NCI-H345 treated with DMSO at 0.1 percent for 48 hours (cell line): ENCODE results near the gene CD47.
A peak's percentile ranks its signal among the peaks of the same experiment; 100 is the strongest.

Experiments used
- DNase-seq: peaks from one replicate; lab custom pipeline; 2025; ENCODE audit not compliant: unreplicated experiment; lab: John Stamatoyannopoulos, UW

CD47 gene

DNA sequence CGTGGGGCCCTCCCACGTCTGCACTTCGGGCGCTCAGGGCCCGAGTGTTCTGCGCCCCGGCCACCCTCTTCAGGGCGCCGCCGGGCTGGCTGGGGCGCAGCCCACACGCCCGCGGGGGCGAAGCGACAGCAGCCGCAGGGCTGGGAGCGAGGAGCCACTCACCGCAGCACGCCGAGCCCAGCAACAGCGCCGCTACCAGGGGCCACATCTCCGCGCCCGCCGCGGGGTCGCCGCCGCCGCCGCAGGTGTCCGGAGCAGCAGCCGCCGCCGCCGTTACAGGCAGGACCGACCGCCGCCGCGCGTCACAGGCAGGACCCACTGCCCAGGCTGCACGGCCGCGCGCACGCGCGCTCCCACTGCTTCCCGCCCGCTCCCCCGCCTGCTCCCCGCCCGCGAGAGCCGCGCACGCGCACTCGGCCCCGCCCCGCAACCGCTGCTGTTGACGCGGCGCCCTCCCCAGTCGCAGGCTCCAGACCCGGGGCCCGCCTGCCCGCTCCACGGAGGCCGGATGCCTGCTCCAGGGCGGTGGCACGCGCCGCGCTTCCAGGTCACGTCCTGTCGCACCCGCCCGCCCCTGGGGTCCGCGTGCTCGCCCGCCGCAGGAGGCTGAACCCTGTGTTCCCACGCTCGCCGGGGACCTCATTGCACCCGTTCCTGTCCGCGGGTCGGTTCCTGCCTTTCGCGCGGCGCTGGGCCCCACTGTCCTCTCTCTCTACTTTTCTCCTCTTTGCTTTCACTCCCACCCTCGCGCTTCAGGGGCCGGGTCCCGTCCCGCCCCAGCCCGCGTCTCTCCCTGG, at the start of gene CD47:
TSS of gene CD47 (minus strand) at position 331 of the 797 bp plus-strand sequence. CDS start at position 208, 123 bp downstream.
- peak; percentile 41 for DNase-seq

DNA sequence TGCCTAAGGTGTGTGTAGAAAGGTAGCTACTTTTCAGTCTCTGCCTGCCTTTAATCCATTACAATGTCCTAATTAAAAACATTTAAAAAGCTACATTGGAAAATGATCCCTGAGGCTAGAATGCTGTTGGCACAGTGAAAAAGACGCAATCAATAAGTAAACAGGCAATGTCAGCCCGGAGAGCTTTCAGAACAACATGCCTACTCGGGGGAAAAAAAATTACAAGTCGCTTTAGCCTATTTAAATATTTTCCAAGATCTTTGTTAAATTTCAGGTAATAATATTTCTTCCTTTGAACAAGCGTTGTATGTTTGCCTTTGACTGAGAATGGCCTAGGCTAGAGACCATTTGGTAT, 46.6 kb upstream of the CD47 start:
- no peak for DNase-seq

DNA sequence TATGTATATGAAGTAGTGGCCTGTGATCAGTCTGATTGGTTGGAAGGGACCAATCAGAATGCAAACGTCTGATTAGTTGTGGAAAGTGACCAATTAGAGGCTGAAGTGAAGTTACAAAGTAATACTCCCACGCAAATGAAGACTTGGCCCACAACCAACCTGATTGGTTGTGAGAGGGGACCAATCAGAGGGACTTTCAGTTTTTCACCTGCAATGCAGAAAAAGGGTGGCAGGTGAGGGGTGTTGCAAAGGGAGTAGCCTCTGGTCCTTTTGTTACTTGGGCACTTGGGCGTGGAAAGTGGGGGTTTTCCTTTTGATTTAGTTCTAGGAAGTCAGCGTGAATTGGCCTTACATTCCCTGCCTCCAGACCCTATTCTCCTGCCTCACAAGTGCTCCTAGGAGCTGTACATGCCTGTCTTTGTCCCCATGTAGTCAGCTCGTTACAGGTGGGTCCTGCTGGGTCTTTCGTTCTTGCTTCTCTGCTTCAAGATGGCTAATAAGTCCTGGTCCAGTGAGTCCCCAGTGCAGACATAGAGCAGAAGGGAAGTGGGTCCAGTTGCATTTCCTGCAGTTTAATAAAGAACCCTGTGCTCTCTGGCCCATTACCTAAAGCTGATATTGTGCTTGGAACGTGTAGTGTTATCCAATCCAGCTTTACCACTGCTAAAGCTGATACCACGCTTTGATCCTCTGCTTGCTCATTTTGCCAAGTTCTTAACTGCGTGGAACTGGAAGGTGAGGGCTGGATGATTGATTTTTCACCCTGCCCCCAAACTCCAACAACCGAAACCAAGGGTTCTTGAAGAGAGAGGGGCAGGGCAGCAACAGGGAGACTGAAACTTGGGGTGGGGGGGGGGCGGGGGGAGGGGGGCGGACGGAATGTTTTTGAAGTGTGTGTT, 46.0 kb upstream of the CD47 start:
- no peak for DNase-seq

DNA sequence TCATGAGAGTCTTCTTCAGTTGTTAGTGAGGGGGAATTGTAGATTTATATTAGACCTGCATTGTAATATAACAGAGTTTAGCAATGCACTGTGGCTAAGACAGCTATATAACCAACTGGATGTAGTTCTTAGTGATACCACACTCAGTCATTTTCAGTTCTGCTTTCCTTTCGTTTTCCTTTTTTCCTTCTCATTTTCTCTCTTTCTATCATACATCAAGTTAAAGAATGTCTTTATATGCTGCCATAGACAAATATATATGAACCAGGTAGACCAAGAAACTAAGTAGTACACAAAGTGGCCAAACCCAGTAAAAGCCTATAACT, 43.7 kb upstream of the CD47 start:
- DNase-seq = no peak

DNA sequence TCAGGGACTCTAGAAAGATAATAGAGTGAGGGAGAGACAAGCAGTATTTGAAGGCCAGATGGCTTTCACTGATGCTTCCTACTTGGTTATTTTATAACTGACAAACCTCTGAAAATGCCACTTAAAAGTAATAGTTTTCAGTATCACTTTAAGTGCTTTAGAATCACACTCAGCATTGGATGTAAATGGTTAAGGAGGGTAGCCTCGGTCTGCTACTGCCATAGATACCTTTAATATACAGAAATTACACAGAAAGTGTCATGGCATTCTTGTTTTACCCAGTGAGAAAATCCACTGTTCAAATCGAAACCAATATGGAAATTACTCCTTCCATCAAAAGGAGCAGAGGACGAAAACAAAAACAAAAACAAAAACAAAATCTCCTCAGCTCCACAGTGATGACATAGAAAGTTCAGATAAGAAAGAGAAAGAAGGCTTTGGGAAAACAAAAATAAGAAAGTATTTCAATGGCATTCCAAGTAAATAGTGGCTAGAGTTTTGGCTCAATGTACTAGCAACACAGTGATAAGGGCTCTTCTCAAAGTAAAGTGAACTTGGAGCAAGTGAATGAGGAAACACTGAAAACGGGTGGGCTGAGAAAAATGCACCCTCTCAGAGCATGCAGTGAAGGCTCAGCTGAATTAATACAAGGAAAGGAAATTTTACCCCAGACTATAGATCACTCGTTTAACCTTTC, 43.2 kb upstream of the CD47 start:
- no peak for DNase-seq

DNA sequence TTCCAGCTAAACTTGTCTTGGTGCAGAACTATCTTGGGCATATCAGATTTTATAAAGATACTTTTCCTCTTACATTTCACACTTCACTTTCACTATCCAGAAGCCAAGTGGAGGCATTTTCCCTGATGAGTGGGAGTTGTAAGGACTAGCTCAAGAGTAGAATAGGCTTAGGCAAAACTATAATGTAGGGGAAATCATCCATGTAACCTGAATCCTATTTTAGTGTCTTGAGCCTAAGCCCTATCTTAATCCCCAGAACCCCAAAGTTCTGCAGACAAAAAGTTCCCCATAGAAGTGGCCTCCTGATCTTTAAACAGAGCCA, 42.2 kb upstream of the CD47 start:
- no peak for DNase-seq

DNA sequence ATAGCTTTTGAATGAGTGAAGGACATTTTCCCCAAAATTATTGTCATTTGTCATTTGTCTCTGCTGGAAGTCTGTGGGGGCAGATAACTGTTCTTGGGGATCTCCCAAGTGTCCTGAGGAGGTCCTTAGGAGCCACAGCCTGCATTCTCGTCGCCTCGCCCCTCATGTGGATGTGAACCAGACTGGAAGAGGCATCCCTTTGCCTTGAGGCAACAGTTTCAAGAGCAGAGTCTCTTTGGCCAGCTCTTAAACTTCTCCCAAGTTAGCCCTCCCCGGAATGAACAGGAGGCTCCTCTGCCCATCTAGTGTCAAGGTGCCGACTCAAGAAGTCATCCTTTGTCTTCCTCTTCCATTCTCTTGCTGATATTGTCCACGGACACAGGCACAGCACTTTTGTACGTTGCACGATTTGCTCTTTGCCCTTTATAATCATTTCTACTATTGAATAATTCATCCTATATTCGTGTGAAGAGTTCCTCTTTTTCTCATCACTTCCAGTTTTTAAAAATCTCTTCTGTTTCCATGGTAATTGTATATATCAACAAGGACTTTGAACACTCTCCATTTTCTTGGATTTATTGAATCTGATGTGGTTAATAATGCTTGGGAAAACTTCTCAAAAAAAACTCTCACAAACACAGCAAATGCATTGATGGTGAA, 40.8 kb upstream of the CD47 start:
- DNase-seq = no peak

DNA sequence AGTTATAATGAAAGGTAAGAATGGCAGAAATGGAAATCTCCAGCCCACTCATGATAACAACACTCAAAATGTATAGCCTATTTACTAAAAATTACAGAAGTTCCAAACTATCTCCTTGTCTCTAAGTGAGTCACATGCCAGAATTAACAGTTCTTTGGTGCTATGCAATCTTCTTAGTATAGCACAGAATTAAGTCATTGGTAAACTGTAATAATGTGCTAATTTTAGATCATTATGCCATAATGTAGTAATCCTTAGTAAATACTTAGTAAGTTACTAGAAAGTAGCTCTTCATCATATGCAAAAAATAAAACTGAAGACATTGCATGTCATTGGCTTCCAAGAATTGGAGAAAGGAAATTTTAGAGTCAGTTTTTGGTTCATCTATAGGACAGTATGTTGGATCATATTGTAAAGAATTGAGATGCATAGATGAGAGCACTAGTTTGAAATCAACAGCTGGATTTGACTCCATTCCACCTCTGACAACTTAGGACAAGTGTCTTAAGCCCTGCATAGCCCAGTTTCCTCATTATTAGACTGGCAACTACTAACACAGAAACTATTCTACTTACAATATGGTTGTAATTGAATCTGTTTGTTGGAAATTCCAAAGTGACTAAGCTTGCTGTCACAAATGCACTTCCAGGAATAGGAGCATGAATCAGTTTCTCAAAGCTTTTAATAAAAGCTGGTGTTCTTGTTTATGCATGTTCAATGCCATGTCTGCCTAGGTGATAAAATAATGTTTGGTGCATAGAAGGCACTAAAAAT, 40.1 kb upstream of the CD47 start:
- DNase-seq = no peak

DNA sequence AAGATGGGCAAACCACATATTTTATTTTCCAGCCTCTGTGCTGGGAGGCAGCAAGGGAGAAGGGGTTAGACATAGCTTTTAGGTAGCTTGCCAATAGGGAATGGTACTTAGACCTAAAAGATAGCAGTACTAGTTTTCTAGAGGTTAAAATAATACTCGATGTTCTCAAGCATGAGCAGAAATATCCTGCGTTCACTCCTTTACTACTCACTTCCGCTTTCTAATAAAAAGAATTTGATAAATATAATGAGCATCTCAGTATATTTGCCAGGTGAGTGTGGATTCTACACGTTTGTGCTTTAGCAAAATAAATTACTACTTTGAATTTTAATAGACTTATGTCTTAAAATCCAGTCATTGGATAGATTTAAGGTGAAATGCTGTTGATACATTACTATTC, 39.4 kb upstream of the CD47 start:
- DNase-seq = no peak

DNA sequence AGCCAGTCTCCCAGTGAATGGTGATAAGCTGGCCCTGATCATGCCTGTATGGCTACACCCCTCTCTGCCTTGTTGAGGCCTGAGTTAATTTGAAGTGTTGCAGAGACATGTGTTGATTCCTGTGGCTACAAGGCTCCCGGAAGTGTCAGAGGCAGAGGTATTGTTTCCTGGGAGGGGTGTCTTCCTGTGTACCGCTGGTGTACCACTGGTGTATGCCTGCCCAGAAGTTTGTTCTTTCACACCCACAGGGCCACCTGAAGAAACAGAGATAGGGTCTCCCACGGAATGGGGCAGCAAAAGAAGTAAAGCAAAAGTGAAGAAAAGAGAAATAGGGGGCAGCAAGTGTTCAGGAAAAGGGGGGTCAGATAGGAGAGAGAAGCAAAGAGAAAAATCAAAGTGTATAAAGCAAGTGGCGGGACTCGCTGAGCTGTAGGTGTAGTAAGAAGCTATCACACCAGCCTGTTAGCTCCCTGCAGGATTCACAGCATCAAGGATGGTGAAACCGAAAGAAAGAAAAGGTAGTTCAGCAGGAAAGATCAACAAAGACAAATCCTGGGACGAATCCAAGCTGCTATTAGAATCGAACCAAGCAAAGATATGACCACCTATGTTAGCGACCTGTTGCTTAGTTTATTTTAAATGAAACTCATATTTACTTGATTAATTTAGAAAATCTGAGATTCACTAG, 36.6 kb upstream of the CD47 start:
- no peak for DNase-seq

DNA sequence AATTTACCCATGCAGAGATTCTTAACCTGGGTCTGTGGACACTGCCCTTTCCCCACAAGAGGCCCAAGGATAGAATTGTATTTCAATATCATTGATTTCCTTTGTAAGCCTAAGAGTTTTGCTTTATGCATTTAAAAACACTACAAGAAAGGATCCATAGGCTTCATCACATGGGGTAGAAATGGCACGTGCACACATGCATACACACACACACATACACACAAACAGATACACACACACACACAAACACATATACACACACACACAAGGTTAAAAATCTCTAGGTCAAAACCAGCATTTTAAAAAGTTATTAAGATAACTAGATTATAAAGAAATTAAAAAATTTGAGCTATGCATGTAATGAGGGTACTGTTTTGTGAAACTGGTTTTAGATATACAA, 35.5 kb upstream of the CD47 start:
- no peak for DNase-seq

DNA sequence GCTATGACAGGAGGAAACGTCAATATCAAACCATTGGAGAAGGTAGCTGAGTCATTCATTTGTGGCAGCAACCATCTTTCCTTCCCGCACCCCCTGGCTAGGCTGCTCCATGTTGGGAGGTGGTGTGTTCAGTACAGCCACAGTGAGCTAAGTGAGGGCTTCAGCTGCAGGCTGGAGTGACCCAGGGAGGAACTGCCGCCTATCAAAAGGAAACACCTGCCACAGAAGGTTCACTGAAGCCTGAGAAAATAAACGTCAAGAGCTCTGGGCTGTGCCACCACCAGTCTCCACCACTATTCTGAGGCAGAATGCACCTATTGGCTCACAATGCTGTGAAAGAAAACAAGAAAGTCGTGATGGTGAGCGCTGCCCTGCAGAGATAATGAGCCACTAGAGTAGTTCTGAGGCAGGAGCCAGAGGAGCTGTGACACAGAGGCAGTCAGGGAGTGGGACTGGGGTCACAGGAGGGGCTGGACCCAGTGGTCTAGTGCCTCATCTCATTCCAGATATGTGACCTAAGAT, 34.8 kb upstream of the CD47 start:
- DNase-seq = peak; percentile 53

DNA sequence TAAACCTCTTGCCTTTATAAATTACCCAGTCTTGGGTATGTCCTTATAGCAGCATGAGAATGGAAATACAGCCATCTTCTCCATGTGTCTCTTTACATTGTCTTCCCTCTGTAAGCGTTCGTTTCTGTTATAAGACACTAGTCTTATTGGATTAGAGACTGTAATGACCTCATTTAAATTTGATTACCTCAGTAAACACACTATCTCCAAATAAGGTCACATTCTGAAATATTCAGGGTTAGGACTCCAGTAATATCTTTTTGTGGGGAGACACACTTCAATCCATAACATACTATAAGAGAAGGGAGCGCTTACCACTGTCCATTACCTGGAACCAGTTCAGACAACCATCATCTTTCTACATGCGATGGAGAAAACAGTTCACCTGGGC, 34.3 kb upstream of the CD47 start:
- DNase-seq = no peak

DNA sequence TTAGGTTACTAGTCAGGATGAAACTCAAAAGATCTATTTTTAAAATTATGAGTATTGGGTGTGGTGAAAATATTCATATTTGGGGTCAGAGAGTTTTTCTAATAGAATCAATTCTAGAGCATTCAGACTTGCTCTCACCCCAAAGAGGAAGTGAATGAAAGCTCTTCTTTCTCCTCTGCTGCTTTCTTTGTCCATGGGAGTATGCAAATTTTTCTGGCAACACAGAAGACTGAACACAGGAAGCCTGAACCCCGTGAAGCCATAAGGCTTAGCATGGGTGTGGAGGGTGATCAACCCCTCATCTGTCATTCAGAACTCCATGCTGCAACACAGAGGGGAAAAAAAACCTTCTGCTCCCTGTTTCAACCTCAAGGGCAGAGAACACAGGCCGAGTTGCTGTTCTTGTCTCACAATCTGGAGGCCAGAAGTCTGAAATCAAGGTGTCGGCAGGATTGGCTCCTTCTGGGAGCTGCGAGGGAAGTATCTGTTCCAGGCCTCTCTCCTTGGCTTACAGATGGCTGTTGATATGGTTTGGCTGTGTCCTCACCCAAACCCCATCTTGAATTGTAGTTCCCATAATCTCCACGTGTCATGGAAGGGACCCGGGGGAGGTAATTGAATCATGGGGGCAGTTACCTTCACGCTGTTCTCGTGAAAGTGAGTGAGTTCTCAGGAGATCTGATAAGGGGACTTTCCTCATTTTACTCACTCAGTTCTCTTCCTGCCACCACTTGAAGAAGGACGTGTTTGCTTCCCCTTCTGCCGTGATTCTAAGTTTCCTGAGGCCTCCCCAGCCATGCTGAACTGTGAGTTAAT, 33.7 kb upstream of the CD47 start:
- DNase-seq = no peak

DNA sequence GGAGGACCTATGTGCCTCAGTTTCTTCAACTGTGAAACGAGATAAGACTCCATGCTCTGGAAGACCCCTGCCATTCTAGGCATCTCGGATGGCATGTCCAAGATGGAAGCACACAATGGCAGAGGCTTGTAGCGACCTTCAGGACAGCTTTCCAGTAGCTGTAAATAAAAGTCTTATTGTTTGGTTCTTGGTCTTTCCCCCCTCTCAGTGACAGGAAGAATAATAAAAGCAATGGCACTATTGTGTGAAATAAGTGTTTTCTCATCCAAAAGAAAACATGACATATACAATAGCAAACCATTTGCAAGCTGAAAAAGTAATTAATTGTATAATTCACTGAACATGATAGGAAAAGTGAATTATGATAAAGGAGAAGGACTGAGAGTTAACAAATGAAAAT, 32.5 kb upstream of the CD47 start:
- no peak for DNase-seq

DNA sequence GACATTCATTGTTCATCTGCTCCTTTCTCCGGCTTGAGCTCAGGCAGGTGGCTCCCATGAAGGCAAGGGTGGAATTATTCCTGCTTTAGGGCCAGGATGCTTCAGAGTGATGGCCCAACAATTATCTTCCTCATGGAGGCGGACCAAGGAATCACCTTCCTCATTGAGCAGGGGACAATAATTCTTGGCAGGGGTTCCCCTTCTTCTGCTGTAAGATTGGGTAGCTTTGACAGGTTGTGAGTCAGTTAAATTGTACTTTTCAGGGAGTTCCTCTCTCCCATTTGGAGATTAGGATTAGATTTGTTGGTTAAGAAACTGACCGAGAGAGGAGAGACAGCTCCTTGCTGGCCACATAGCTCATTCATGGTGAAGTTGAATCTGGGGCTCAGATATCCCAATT, 31.4 kb upstream of the CD47 start:
- DNase-seq = no peak

DNA sequence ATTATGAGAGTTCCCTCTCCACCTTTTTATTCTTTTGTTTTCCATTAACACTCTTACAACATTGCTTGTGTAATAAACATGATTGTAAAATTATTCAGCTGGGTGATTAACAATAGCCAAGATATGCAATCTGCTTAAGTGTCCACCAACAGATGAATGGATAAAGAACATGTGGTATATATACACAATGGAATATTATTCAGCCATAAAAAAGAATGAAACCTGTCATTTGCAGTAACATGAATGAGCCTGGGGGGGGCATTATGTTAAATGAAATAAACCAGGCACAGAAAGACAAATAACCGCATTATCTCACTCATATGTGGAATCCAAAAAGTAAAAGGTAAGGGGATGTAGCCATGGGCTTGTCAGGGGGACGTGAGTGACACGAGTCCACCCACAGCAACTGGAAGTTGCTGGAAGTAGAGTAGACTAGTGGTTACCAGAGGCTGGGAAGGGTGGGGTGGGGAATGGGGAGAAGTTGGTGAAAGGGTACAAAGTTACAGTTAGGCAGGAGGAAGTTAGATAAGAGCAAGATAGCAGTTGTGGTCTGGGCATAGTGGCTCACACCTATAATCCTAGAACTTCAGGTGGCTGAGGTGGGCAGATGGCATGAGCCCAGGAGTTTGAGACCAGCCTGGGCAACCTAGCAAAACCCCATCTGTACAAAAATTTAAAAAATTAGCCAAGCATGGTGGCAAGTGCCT, 28.7 kb upstream of the CD47 start:
- no peak for DNase-seq

DNA sequence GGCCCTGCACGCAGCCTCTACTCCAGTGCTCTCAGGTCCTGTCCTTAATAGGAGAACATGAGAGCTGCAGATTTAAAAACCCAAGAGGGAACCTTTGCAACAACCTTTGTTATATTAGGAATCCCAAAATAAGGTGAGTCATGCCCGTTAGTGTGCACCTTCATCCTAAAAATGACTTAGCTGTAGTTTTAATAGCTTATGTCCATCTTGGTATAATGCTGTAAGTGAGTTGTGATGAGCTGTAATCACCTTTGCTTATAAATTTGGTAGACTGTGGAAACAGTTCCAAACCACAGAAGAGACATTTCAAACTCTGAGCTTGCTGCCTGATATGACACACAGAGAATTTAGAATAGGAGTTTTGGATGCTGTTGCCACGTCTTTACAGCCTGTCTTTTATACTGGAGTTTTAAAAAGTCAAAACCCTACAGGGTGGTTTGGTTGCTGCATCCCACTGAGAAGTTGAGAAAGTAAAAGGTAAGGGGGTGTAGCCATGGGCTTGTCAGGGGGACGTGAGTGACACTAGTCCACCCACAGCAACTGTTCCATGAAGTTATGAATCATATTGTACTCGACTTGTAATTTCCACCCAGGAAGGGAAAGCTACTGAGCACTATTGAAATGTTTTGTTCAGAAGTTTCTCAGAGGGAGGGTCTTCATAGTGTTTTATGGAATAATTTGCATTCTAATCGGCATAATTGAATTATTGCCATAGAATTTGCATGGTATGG, 27.4 kb upstream of the CD47 start:
- DNase-seq = no peak
